IPS-18c (cell line): ENCODE measurements around the gene TST.

Experiments used
- H3K4me3 ChIP-seq: 2 replicates; pipeline ENCODE4 v1.7.0; 2013; ENCODE audit warnings: low read depth, mild to moderate bottlenecking, low read length, moderate library complexity; ENCODE audit not compliant: insufficient read depth
- H3K9me3 ChIP-seq: one replicate; pipeline ENCODE4 v1.6.1; 2013; ENCODE audit warnings: mild to moderate bottlenecking, low read length, moderate library complexity; ENCODE audit not compliant: control insufficient read depth, insufficient read depth

Gene TST

GRCh38 chr22:37019309-37020191 is at the start of gene TST, which contains the start of gene MPST:
Gene TST, minus strand, starts transcription at chr22:37019447. Its CDS starts 715 bp downstream, at chr22:37018732.
Gene MPST, plus strand, starts transcription at chr22:37019742. Its CDS starts 95 bp downstream, at chr22:37019837.
- H3K4me3 ChIP-seq, result peak within 1 kb of the TSS; percentile 78

GRCh38 chr22:37068859-37069258 is 49.6 kb upstream of the TST start:
- no peaks in the 10 kb centered on the region for H3K9me3 ChIP-seq
- H3K4me3 ChIP-seq, result peak overlapping the region; percentile 34; the same call in 1 of the 2 replicates

More at GRCh38 chr22:37019309-37020191, at the start of gene TST, which contains the start of gene MPST:
- no peaks in the 10 kb centered on the region for H3K9me3 ChIP-seq

GRCh38 chr22:37067428-37067827 is 48.2 kb upstream of the TST start:
- no peak overlapping the region for H3K4me3 ChIP-seq

GRCh38 chr22:37065961-37066360 is 46.7 kb upstream of the TST start:
- no peak overlapping the region for H3K4me3 ChIP-seq
- H3K9me3 ChIP-seq, result no peaks in the 10 kb centered on the region

More at GRCh38 chr22:37067428-37067827, 48.2 kb upstream of the TST start:
- no peaks in the 10 kb centered on the region for H3K9me3 ChIP-seq

GRCh38 chr22:37065180-37065579 is 45.9 kb upstream of the TST start:
- no peak overlapping the region for H3K4me3 ChIP-seq
- no peaks in the 10 kb centered on the region for H3K9me3 ChIP-seq

- no peak overlapping the region for H3K4me3 ChIP-seq
- H3K9me3 ChIP-seq, result no peaks in the 10 kb centered on the region
These were observed 45.3 kb upstream of the TST start for GRCh38 chr22:37064553-37064952.

- Histone ChIP-seq H3K4me3 (no peak overlapping the region), H3K9me3 (no peaks in the 10 kb centered on the region)
These were observed 44.5 kb upstream of the TST start for GRCh38 chr22:37063431-37064420.

GRCh38 chr22:37062702-37063381 is 43.6 kb upstream of the TST start:
- Histone ChIP-seq H3K9me3 (no peaks in the 10 kb centered on the region), H3K4me3 (no peak overlapping the region)

GRCh38 chr22:37062376-37062675 is 43.1 kb upstream of the TST start:
- H3K9me3 ChIP-seq, result no peaks in the 10 kb centered on the region
- no peak overlapping the region for H3K4me3 ChIP-seq

GRCh38 chr22:37061611-37062375 is 42.5 kb upstream of the TST start:
- Histone ChIP-seq H3K9me3 (no peaks in the 10 kb centered on the region), H3K4me3 (no peak overlapping the region; the same call in 1 of the 2 replicates)

- H3K4me3 ChIP-seq, result no peak overlapping the region
- H3K9me3 ChIP-seq, result no peaks in the 10 kb centered on the region
These were observed 41.8 kb upstream of the TST start for GRCh38 chr22:37060801-37061610.

- Histone ChIP-seq H3K4me3 (no peak overlapping the region), H3K9me3 (no peaks in the 10 kb centered on the region)
These were observed 40.7 kb upstream of the TST start for GRCh38 chr22:37059876-37060449.

- H3K4me3 ChIP-seq, result no peak overlapping the region
- no peaks in the 10 kb centered on the region for H3K9me3 ChIP-seq
These were observed 39.9 kb upstream of the TST start for GRCh38 chr22:37058917-37059701.

- Histone ChIP-seq H3K9me3 (no peaks in the 10 kb centered on the region), H3K4me3 (no peak overlapping the region)
These were observed 38.7 kb upstream of the TST start for GRCh38 chr22:37057796-37058510.
